ENCODE data around the gene MMP20.

The MMP20 gene

DNA sequence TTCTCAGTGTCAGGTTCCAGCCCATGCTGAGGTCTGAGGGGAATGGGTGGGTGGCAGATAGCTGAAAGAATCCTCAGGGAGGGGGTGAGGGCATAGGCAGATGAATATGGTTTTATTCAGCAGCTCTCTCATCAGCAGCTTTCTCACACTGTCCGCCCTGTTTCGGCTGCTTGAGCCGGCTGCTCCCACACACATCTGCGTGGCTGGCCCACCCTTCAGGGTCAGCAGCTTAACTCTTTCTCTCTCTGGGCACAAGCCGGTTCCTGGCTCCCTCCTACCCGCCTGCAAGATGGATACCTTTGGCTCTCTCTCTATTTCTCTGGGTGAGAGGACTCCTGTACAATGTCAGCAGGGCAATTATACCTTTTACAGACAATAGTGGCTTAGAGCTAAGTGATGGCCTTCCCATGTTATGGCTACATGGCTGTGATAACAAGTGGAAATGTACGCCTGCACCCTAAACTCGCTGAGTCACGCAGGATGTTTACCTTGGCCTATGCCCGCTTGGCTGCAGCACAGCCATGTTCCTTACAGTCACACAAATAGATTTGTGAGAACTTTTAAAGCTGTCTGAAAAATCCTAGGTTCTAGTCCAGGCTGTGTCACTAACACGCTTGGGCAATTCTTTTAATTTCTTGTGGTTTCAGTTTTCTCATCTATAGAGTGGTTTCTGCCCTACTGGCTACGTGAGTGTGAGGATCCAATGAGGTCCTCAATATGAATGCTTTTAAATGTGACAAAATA lies 4.1 kb downstream of the MMP20 start:
- no peak for DNase-seq

DNA sequence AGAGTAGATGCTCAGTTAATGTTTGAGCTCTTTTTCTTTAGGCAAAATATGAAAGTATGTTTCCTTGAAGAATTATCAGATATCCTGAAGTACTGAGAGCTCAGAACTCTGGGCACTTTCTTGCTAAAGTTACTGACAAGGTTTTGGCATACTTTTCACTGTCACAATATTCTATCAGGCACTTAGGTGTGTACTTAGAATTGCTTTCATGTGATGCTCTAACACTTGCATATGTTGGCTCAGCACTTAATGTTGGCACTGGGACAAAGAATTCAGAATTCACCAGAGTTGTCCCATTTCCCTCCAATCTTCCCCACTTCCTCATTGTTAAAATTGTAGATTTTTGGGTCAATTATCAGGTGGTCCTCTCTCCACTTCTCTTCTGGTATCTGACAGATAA lies 5.0 kb downstream of the MMP20 start:
- DNase-seq: no peak

- no peak for DNase-seq
These were observed 7.6 kb downstream of the MMP20 start for GRCh38 chr11:102617466-102618008.

DNA sequence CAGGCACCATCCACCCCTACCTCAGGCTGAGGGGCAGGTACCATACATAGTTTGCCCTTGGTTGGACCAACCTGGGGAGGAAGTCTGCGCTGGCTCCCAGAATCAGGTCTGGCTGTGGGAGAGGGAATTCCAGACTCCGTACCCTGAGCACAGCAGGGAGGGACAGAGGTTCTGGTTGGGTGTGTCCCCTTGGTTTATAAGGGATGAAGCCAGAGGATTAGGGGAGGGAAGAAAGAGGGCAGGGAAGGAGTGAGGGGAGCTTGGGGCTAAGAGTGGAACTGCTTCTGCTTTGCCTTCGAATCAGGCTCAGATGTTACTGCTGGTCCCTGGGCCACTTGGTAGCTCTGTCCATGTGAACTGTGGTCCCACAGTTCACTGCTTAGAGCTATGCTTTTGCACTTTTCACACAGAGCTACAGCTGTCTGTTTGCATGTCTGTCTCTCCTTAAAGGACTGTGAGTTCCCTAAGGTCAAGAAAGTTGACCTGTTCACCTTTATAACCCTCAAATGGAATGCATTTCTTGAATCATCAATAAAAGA lies 9.2 kb downstream of the MMP20 start:
- DNase-seq: no peak

DNA sequence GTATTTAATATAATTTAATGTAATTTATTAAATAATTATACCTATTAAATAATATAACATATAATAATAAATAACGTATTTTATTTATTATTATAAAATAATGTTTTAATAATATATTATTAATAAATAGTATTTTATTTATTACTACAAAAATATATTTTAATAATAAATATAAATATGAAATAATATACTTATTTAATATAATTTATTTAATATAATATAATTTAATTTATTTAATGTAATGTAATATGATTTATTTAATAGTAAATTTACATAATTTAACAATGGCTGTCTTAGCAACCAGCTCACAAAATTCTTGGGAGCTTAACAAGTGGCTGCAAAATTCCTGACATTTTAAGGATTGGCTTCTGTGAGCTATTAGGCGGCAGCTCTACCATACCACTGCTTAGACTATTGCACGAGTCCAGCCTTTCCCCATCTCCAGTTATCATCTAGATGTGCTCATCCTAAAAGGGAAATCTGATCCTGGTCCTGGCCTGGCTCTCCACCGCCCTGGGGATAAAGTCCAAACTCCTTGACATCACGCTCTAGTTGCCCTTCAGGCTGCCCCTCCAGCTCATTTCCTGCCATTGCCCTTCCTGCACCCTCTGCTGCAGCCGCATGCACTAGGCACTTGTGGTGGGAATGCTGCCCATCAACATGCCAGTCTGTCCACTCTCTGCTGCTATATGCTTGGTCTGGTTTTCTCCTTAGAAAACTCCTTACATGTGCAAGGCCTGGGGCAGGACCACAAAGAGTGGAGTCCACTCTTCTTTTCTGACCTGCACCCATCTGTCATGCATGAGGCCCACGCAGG lies 9.8 kb downstream of the MMP20 start:
- DNase-seq: no peak

GRCh38 chr11:102614485-102614884 lies 10.6 kb downstream of the MMP20 start:
- no peak for DNase-seq

GRCh38 chr11:102614031-102614430 lies 11.1 kb downstream of the MMP20 start:
- DNase-seq: no peak

GRCh38 chr11:102613450-102613849 lies 11.7 kb downstream of the MMP20 start:
- no peak for DNase-seq

GRCh38 chr11:102611291-102611690 lies 13.8 kb downstream of the MMP20 start:
- DNase-seq: no peak

DNA sequence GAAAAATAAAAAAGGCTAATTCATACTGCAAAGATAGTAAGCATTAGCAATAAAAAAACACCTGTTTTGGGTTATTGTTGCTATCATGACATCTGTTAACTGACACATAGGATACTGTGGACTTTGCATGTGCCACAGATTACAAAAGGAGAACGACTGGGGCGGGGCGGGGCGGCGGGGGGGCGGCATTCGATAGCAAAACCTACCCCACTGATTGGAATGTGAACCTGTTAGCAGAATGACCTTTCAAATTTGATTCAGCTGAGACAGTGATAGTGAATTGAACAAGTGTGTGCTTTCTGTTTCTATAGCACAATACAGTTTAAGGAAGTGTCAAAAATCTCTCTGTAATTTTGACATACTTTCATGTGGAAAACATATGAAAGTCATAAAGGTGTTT lies 14.9 kb downstream of the MMP20 start:
- no peak for DNase-seq

DNA sequence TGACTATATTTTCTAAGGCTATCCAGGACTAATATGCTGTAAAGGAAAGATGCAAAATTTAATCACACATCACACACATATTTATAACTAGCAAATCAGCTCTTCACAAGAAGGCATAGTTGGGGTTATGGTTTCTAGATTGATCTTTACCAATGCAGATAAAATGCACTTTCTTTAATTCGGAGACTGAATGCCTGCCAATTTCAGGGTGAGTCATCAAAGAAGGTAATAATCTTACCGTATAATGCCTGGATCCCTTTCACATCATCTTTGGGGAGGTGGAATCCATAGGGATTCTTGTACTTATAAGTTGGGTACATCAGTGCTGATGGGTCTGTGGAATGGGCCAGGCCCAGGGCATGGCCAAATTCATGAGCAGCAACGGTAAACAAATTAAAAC lies 16.4 kb downstream of the MMP20 start:
- DNase-seq: no peak

DNA sequence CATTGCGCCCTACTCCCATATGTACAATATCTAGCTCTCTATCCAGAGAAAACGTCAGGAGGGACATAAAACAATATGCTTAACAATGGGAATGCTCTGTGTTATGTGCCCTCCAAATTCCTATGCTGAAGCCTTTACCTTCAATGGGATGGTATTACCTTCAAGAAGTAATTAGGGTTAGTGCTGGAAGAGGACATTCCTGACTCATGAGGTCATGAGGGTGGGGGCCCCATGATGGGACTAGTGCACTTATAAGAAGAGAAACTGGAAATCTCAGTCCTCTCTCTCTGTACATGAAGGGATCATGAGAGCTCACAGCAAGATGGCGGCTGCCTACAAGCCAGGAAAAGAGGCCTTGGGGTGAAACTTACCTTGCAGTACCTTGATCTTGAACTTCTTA lies 20.3 kb downstream of the MMP20 start:
- DNase-seq: no peak

- no peak for DNase-seq
These were observed 21.1 kb downstream of the MMP20 start for GRCh38 chr11:102604011-102604410.

GRCh38 chr11:102603576-102603975 lies 21.6 kb downstream of the MMP20 start:
- no peak for DNase-seq

GRCh38 chr11:102603091-102603490 lies 22.0 kb downstream of the MMP20 start:
- no peak for DNase-seq

DNA sequence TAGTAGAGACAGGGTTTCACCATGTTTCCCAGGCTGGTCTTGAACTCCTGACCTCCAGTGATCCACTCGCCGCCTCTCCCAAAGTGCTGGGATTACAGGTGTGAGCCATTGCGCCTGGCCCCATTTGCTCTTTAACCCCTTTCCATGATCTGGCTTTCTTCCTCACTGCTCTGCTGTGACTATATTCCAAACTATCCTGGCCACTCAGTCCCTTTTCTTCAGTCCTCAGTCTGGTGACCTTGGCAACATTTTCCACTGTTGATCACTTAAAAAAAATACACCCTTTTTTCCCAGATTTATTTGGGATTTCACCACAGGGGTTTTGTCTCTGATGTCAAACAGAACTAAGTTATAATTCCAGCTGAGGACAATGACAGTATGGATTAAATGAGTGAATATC lies 24.5 kb downstream of the MMP20 start:
- DNase-seq: no peak

DNA sequence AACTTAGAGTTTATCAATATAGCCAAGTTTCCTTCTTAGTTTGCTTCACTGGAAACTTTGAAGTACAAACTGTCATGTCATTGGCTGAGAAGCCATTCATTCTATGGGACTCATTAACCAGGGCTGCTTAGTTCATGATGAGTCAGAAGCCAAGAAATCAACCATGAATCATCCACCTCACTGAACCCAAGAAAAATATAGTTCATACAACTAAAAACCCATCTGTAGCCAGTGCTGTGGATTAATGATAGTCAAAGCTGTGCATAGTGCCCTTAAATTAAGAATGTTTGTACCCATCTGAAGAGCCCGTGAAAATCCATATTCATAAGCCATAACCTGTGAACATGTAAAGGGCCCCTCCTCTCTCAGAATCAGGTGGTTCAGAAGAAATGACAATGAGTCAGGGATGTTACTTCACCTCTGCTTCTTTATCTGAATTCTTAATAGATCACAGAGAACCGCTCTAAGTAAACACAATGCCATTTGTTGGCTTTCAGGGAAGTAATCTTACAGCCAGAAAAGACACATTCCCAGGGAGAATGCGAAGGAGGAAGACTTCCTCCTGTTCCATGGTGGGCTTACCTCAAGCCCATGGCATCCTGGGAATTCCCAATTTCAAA lies 25.4 kb downstream of the MMP20 start:
- no peak for DNase-seq

GRCh38 chr11:102598272-102598671 lies 26.9 kb downstream of the MMP20 start:
- no peak for DNase-seq

- DNase-seq: no peak
These were observed 28.6 kb downstream of the MMP20 start for GRCh38 chr11:102596578-102596977.

DNA sequence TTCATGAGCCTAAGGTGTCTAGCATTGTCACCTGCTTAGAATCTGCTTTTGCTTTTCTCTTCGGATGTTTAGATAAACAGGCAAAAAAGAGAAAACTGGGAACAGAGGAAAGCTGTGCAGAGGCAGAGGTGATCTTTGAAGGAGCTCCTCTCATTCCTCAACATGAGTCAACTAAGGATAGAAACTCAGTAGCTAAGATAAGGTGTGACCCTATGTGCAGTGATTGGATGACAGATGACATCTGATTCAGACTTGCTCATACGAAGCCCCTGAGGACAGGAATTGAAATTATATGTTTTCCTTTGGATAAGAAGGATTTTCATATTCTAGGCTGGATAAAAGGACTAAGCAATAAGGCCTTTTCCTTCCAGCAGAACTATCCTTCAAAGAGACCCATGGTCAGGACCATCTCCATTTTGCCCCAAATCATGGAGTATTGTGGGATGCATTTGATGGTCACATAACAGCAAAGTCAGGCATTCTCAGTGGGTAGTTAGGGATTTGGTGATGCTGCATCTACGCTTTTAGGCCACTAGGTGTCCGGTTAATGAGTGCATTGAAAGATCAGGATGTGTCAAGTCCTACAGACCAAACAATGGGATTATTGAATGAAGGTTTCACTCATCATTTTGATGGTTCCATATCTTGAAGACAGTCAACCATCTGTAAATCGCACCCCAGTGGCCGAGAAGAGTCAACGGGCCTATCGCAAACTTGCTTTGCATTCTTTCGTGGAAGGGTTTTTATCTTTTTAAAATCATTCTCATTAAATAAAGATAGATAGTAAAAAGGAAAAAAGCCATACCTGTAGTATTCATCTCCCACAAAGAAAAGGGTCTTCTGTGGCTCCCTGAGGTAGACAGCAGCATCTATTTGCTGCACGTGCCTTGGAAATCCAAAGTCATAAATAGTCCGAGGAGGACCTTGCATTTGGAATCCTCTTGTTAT lies 32.2 kb downstream of the MMP20 start:
- DNase-seq: no peak

DNA sequence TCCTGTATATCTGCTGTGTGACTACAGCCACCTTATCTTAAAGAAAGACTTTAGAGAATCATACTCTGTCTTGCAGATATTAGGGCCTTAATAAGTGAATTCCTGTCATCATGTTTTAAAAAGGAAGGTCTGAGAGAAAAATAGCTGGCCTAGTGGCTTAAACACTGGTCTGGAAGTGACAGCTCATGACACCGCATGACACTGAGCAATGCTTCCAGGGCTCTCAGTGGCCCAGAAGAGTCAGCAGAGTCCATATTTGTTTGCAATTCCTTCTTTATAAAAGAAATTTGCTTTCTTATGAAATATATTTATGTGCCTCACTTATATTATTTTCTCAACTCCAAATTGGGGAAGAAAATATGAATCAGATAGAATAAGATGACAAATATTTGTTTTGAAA lies 33.0 kb downstream of the MMP20 start:
- no peak for DNase-seq

DNA sequence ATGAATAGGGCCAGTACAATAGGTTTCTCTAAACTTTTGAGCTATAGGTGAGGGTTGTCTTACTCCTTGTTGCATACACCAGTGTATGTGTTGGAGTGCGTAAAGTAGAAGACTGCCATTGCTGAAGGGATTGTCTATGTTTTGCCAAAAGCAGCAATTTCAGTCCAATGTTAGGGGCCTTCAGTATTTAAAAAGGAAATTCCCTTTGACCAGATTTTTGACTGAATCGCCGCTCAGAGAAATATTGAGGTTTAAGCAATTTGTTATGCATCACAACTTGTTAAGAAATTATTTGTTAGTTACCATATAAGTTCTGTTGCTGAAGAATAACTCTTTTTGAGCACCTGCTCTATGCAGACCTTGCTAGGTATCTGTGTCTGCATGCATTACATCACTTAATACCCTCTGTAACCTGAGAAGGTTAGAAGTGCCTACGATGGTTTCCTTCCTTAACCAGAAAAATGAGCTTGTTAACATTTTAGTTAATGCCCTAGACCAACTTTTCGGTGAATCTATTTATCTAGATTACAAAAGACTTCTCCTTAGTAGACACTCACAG lies 33.9 kb downstream of the MMP20 start:
- no peak for DNase-seq
